ENCODE data around the gene FUBP1. TPM values are rescaled to one million over a fixed set of nuclear protein-coding genes. Genes with fewer than 3 reads are reported as not detected.

The FUBP1 gene
- total and polyA plus RNA-seq, 8 donors, result 95.4 to 412 (median 360) TPM

DNA sequence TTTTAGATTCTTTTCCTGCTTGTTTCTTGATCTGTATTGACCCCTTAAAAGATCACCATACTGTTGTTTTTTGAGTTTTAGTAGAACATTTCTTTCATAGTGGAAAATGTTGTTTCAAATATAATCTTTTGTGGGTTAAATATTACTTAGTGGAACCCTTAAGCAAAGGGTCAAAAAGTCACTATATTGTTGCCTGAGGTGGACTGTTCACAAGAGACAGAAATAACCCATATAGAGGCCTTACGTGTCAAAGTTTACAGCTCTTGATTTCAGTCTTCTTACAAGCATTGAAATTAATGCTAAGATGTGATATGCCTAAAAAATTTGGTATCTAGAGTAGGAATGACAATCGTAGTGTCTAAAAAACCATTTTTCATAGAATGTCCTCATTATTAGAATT, 32.2 kb upstream of the FUBP1 start:
- intact Hi-C loops (cut with DNase I), result no loop called here
- Histone ChIP-seq H3K27me3 (no peaks in the 10 kb centered on the region), H3K36me3 (peaks cover 0 to 27% of the 10 kb centered on the region in 2 donors), H3K27ac (no peak overlapping the region), H3K9me3 (no peaks in the 10 kb centered on the region), H3K4me3 (no peak overlapping the region), H3K4me1 (peaks cover 5 to 23% of the 10 kb centered on the region in 2 donors)
- TF ChIP-seq, protein P1, sequence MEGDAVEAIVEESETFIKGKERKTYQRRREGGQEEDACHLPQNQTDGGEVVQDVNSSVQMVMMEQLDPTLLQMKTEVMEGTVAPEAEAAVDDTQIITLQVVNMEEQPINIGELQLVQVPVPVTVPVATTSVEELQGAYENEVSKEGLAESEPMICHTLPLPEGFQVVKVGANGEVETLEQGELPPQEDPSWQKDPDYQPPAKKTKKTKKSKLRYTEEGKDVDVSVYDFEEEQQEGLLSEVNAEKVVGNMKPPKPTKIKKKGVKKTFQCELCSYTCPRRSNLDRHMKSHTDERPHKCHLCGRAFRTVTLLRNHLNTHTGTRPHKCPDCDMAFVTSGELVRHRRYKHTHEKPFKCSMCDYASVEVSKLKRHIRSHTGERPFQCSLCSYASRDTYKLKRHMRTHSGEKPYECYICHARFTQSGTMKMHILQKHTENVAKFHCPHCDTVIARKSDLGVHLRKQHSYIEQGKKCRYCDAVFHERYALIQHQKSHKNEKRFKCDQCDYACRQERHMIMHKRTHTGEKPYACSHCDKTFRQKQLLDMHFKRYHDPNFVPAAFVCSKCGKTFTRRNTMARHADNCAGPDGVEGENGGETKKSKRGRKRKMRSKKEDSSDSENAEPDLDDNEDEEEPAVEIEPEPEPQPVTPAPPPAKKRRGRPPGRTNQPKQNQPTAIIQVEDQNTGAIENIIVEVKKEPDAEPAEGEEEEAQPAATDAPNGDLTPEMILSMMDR (IDR thresholded peaks at IDR 0.05), result no peak
- ATAC-seq (no peak), DNase-seq (no peak)

DNA sequence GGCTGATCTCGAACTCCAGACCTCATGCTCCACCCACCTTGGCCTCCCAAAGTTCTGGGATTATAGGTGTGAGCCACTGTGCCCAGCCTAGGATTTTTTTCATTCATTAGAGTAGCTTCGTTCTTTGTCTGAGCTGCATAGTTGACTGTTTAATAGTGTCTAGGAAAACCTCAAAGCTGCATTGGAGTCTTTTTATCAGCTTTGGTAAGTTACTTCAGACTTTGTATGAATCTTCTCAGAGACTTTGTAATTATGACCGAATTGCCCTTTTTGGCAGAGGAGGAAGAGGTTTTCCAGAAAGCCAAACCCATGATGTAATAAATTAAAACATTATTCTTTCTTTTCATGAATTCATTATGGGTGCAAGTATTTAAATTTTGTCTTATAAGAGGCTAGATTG, 31.0 kb upstream of the FUBP1 start:
- no peak for ATAC-seq
- Histone ChIP-seq H3K4me1 (peaks cover 5 to 23% of the 10 kb centered on the region in 2 donors), H3K4me3 (no peak overlapping the region), H3K36me3 (peaks cover 0 to 19% of the 10 kb centered on the region in 2 donors), H3K9me3 (no peaks in the 10 kb centered on the region), H3K27ac (no peak overlapping the region), H3K27me3 (no peaks in the 10 kb centered on the region)
- DNase-seq, result no peak
- intact Hi-C loops (cut with DNase I), result no loop called here
- TF ChIP-seq, protein P1 (IDR thresholded peaks at IDR 0.05), result no peak

DNA sequence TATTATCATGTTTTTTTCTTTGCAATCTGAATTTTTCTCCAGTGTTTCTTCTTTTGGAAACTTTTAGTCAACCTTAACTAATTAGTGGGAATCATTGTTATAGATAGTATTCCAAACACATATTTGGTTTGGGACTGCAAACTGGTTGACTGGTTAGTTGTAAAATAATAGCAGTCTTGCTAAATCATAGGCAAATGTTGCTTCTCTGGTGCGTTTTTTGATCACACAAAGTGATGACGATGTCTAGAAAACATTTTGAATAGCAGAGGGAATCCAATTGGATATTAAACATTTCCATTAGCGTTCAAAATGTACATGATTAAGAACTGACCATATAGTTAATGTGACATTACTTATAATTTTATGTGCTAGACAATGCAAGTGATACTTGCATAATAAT, 30.4 kb upstream of the FUBP1 start:
- ATAC-seq (no peak), DNase-seq (no peak)
- peaks cover 0 to 14% of the 10 kb centered on the region in 2 donors for H3K36me3 ChIP-seq
- H3K9me3 ChIP-seq, result no peaks in the 10 kb centered on the region
- no peak overlapping the region for H3K4me3 ChIP-seq
- H3K27ac ChIP-seq, result no peak overlapping the region
- TF ChIP-seq, protein P1 (IDR thresholded peaks at IDR 0.05), result no peak
- peaks cover 5 to 23% of the 10 kb centered on the region in 2 donors for H3K4me1 ChIP-seq
- H3K27me3 ChIP-seq, result no peaks in the 10 kb centered on the region
- intact Hi-C loops (cut with DNase I), result no loop called here

DNA sequence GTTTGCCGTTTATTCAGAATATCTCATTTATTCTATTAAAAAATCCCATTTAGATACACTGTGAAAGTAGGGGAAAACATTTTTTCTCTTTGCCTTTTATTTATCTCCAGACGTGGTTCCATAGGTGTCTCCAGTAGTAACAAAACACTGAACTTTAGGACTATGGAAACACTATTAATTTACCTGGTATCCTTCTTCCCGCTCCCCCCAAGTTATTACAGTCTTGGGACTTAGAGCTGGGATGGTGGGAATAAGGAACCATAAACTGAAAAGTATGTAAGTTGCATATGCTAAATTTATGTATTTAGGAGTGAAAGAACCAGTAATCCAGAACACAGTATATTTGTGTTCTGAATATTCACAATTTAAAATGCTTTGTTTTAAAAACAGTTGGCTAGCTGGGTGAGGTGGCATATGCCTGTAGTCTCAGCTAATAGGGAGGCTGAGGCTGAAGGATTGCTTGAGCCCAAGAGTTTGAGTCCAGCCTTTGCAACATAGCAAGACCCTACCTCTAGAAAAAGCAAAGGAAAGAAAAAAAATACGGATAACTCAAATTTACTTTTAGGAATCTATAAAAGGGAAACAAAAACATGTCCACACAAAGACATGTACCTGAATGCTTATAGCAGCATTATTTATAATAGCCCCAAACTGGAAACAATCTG, 28.9 kb upstream of the FUBP1 start:
- Histone ChIP-seq H3K27me3 (no peaks in the 10 kb centered on the region), H3K4me1 (peaks cover 5 to 35% of the 10 kb centered on the region in 2 donors), H3K4me3 (peak overlapping the region in 1 of 2 donors; percentile 56), H3K36me3 (peaks cover 0 to under 1% of the 10 kb centered on the region in 2 donors), H3K27ac (peak overlapping the region in 1 of 2 donors; percentile 97), H3K9me3 (no peaks in the 10 kb centered on the region)
- TF ChIP-seq, protein P1 (IDR thresholded peaks at IDR 0.05), result no peak
- DNase-seq (no peak), ATAC-seq (no peak)
- intact Hi-C loops (cut with DNase I), result no loop called here

DNA sequence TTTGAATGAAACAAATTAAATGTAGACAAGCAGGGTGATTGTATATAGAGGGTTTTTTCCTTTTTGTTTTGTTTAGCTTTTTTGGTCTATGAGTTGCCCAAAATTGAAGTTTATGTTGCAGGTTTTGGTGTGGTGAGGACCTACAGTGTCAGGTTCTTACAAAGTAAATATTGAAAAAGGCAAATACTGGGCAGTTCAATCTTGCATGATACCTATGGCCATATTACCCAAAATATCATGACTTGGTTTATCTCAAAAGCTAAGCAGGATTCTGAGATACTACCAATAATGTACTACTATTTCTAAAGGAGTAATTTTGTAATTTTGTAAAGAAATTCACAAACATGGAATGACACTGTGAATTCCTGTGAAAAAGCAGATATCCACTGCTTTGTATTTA, 27.6 kb upstream of the FUBP1 start:
- ATAC-seq (no peak), DNase-seq (no peak)
- peak overlapping the region; percentile 41 to 56 for H3K4me3 ChIP-seq
- H3K4me1 ChIP-seq, result peaks cover 5 to 35% of the 10 kb centered on the region in 2 donors
- H3K9me3 ChIP-seq, result no peaks in the 10 kb centered on the region
- peak overlapping the region; percentile 85 to 97 for H3K27ac ChIP-seq
- intact Hi-C loops (cut with DNase I), result no loop called here
- H3K36me3 ChIP-seq, result no peaks in the 10 kb centered on the region
- TF ChIP-seq, protein P1 (IDR thresholded peaks at IDR 0.05), result no peak
- no peaks in the 10 kb centered on the region for H3K27me3 ChIP-seq

Measured in left lung (tissue), 10 donors.